ENCODE measurements around the gene SLC7A4.
"Not testable (repeated sequence)": the region's sequence is repeated elsewhere in the genome, so short reads cannot be mapped to it uniquely, and the experiment has no call there.

The SLC7A4 gene

DNA sequence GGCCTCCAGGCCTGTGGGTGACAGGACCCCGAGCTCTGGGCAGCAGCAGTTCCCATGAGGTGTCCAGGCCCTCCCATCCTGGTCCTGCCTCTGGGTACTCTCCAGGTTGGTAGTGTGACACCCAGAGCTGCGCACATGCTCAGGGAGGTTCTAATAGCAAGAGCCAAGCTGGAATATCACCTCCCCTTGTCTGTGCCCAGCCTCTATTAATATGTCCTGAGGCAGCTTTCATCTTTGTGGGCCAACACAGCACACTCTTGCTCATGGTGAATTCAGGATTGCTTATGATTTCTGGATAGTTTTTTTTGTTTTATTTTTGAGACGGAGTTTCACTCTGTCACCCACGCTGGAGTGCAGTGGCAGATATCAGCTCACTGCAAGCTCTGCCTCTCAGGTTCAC lies 14.0 kb downstream of the SLC7A4 start:
- Mint-ChIP-seq H3K27ac (peak overlapping the region; percentile 78), H3K4me1 (peaks cover 26% of the 10 kb centered on the region), H3K4me3 (no peak overlapping the region), H3K36me3 (no peaks in the 10 kb centered on the region), H3K9me3 (no peaks in the 10 kb centered on the region)
- no peak for ATAC-seq
- DNase-seq (ENCODE audit: low spot score in 2 of 2): no peak

GRCh38 chr22:21016644-21017420 lies 15.5 kb downstream of the SLC7A4 start:
- Mint-ChIP-seq H3K4me1 (peaks cover 26% of the 10 kb centered on the region), H3K36me3 (no peaks in the 10 kb centered on the region)

DNA sequence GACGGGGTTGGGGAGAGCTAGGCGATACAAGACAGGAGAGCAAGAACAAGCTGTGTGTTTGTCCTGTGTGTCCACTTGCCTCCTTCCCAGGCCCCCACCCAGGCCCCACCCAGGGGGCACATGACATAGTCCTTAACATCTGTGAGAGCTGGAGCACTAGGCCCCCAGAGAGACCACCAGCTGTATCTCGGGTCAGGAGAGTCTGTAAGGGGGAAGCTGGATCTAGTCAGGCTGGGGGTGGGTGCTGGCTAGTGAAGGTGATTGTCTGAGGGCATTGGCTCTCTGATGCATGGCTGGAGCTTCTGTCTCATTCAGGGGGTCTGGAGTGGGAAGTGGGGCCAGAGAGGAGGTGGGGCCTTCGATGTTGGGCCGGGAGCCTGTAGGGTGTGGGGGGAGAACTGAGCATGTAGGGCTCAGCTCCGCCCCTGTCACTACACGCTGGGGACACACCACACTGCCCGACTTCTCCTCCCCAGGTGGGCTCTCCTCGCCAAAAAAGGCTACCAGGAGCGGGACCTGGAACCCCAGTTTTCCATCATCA lies 16.8 kb downstream of the SLC7A4 start:
- Mint-ChIP-seq H3K36me3 (no peaks in the 10 kb centered on the region), H3K9me3 (no peaks in the 10 kb centered on the region), H3K27ac (peak overlapping the region; percentile 90), H3K4me1 (peaks cover 26% of the 10 kb centered on the region), H3K4me3 (peak overlapping the region; percentile 90)
- ATAC-seq: no peak
- DNase-seq (ENCODE audit: low spot score in 2 of 2): no peak

More at GRCh38 chr22:21016644-21017420, 15.5 kb downstream of the SLC7A4 start:
- Mint-ChIP-seq H3K9me3 (no peaks in the 10 kb centered on the region), H3K27ac (peak overlapping the region; percentile 78), H3K4me3 (no peak overlapping the region)
- no peak for DNase-seq (ENCODE audit: low spot score in 2 of 2)
- ATAC-seq: no peak

GRCh38 chr22:21014726-21015465 lies 17.5 kb downstream of the SLC7A4 start, which contains the start of gene P2RX6:
Gene P2RX6, plus strand, starts transcription at chr22:21015165. Its CDS starts 10 bp downstream, at chr22:21015175.
- DNase-seq (ENCODE audit: low spot score in 2 of 2) (no peak), ATAC-seq (no peak)
- Mint-ChIP-seq H3K9me3 (no peaks in the 10 kb centered on the region), H3K4me3 (peak within 1 kb of the TSS; percentile 90), H3K36me3 (no peaks in the 10 kb centered on the region), H3K27ac (peak within 1 kb of the TSS; percentile 90), H3K4me1 (peaks cover 26% of the 10 kb centered on the region)

DNA sequence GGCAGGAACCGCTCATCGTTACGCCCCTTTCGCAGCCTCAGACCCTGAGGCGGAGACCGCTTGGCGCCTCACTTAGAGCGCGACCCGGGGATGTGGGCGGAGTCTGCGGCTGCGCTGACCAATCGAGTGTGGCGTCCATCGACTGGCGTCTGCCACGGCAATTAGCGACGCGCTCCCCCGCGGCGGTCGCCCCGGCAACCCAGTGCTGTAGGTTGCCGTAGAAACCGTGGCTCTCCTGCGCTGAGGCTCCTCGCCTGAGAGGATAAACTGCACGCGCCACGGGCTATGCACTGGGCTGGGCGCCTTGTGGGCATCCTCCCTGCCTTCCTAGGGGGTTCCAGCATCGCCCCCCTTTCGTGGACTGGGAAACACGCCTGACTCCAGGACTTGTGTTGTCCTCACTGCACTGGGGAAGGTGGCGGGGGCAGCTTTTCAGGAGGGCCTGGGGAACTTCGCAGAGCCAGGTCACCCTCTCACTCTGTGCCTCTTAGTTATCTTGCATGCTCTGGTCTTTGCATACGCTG lies 18.1 kb downstream of the SLC7A4 start:
- ATAC-seq: peak; percentile 95

GRCh38 chr22:21013657-21014201 lies 18.6 kb downstream of the SLC7A4 start:
- no peaks in the 10 kb centered on the region for H3K9me3 Mint-ChIP-seq
- no peak for DNase-seq (ENCODE audit: low spot score in 2 of 2)

More for the DNA sequence above, 18.1 kb downstream of the SLC7A4 start:
- no peaks in the 10 kb centered on the region for H3K9me3 Mint-ChIP-seq
- H3K4me3 Mint-ChIP-seq: peak overlapping the region; percentile 90
- peak overlapping the region; percentile 90 for H3K27ac Mint-ChIP-seq
- H3K36me3 Mint-ChIP-seq: no peaks in the 10 kb centered on the region
- H3K4me1 Mint-ChIP-seq: peaks cover 26% of the 10 kb centered on the region
- DNase-seq (ENCODE audit: low spot score in 2 of 2): peak; percentile 74 to 92

GRCh38 chr22:21012446-21013407 lies 19.6 kb downstream of the SLC7A4 start:
- no peak for ATAC-seq
- no peak for DNase-seq (ENCODE audit: low spot score in 2 of 2)
- peaks cover 26% of the 10 kb centered on the region for H3K4me1 Mint-ChIP-seq
- H3K9me3 Mint-ChIP-seq: no peaks in the 10 kb centered on the region
- peak overlapping the region; percentile 90 for H3K4me3 Mint-ChIP-seq
- no peaks in the 10 kb centered on the region for H3K36me3 Mint-ChIP-seq
- H3K27ac Mint-ChIP-seq: peak overlapping the region; percentile 90

More at GRCh38 chr22:21013657-21014201, 18.6 kb downstream of the SLC7A4 start:
- peak overlapping the region; percentile 90 for H3K27ac Mint-ChIP-seq
- H3K4me3 Mint-ChIP-seq: peak overlapping the region; percentile 90
- no peak for ATAC-seq
- H3K4me1 Mint-ChIP-seq: peaks cover 26% of the 10 kb centered on the region
- H3K36me3 Mint-ChIP-seq: no peaks in the 10 kb centered on the region

DNA sequence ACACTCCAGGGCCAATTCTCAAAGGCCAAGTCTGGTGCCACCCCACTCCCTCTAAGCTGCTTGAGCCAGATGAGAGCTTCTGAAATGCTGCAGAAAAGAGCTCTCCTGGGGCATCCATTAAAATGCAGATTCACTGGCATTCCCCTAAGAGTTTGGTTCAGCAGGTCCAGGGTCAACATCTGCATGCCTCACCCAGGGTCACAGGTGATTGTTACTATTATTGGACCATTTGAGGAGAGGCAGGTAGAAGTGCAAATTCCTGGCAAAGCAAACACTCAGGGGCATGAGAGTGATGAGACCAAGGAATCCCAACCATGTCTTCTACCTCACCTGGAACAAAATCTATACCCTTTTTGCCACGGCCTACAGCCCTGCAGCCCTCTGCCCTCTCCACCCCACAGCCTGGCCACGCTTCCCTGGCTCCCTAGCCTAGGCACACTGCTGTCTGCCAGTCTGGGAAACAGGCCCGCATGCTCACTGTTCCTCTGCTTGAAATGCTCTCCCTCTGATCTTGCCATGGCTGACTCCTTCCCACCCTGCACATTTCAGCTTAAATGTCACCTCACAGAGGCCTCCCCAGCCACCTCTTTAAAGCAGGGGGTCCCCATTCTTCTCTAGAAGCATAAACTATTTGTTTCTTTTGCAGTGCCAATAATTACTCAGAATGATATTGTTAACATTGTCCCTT lies 21.8 kb downstream of the SLC7A4 start:
- Mint-ChIP-seq H3K9me3 (no peaks in the 10 kb centered on the region), H3K4me3 (no peak overlapping the region), H3K4me1 (peaks cover 17% of the 10 kb centered on the region), H3K36me3 (no peaks in the 10 kb centered on the region), H3K27ac (no peak overlapping the region)
- DNase-seq (ENCODE audit: low spot score in 2 of 2): no peak
- ATAC-seq: no peak

DNA sequence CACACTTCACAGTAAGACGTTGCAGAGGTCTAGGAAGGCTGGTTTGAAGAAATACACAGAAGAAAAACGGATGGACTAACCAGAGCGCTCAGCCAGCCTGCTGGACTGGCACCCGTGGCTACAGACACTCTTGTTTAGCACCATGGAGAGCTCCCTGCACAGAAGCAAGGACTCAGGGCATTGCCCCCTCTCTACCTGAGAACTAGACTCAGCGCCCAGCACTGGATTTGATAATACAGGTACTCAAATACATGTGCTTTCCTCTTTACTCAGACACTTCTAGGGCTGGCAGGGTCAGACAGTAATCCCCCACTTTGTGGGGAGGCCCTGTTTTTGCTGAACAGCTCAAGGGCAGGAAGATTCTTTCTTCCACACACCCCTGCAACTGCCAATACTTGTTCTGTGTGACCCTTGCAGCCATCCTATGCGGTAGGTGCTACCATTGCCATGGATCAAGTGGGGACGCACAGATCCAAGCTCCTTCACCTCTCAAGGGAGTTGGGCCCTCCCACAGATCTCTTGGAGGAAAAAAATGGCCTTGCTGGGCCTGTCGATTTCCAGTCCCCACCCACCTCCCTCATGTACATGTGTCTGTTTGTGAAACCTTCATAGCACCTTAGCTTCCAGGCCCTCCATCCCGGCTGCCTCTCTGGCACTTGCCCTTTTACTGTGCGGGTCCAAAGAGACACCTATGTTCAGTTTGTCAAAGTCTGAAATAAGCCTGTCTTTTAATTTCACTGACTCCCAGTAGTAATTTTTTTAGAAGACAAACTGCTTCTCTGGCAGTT lies 22.5 kb downstream of the SLC7A4 start:
- Mint-ChIP-seq H3K9me3 (no peaks in the 10 kb centered on the region), H3K36me3 (no peaks in the 10 kb centered on the region), H3K27ac (no peak overlapping the region), H3K4me1 (peaks cover 12% of the 10 kb centered on the region), H3K4me3 (no peak overlapping the region)
- DNase-seq (ENCODE audit: low spot score in 2 of 2) (no peak), ATAC-seq (no peak)

- H3K4me3 Mint-ChIP-seq; H3K9me3 Mint-ChIP-seq; H3K4me1 Mint-ChIP-seq; DNase-seq (ENCODE audit: low spot score in 2 of 2); H3K36me3 Mint-ChIP-seq; H3K27ac Mint-ChIP-seq; ATAC-seq: not testable (repeated sequence)
Observed at GRCh38 chr22:21009208-21009607, 23.2 kb downstream of the SLC7A4 start.

DNA sequence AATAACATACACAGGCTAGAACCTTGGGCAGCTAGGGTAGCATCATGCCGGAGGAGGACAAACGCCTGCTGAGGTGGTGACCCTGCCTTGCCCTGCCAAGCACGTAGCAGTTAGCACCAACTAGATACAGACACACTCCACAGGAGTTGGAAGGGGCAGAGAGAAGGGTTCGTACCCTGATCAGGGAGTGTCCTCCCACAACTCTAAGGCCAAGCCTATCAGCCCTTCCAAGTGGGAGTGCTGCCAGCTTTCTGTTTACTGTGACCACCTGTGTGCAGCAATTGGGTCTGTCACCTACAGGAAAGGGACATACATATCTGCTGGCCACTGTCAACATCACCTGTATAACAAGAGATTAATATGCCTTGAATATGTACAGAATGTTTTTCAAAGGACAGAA lies 28.6 kb downstream of the SLC7A4 start:
- Mint-ChIP-seq H3K9me3 (no peaks in the 10 kb centered on the region), H3K4me1 (peaks cover 33% of the 10 kb centered on the region), H3K4me3 (peak overlapping the region; percentile 94), H3K27ac (peak overlapping the region; percentile 99), H3K36me3 (peaks cover 37% of the 10 kb centered on the region)
- ATAC-seq (no peak), DNase-seq (ENCODE audit: low spot score in 2 of 2) (no peak)

GRCh38 chr22:21001601-21002325 lies 30.6 kb downstream of the SLC7A4 start, which contains the start of gene THAP7:
Gene THAP7, minus strand, starts transcription at chr22:21002118. Its CDS starts 207 bp downstream, at chr22:21001911.
- Mint-ChIP-seq H3K36me3 (peaks cover 47% of the 10 kb centered on the region), H3K4me1 (peaks cover 39% of the 10 kb centered on the region), H3K9me3 (no peaks in the 10 kb centered on the region), H3K27ac (peak within 1 kb of the TSS; percentile 99), H3K4me3 (peak within 1 kb of the TSS; percentile 94)
- DNase-seq (ENCODE audit: low spot score in 2 of 2) (peak; percentile 94 to 99), ATAC-seq (peak; percentile 96)
